ENCODE data around the gene RGS7BP.

Gene RGS7BP

GRCh38 chr5:64599226-64599625 lies 93.4 kb downstream of the RGS7BP start:
- DNase-seq (ENCODE audit: low read depth in 1 of 2, low spot score in 1 of 2): no peak
- Histone ChIP-seq H3K27me3 (ENCODE audit: insufficient read depth, poor library complexity, severe bottlenecking) (no peaks in the 10 kb centered on the region), H3K27ac (replicated peaks) (no peak overlapping the region), H3K4me3 (replicated peaks; ENCODE audit: insufficient read depth, low read length) (no peak overlapping the region)
- no peak for TF ChIP-seq GABPA (IDR thresholded peaks at IDR 0.05; ENCODE audit: low read depth)
- no peak for TF ChIP-seq CTCF (IDR thresholded peaks at IDR 0.05; ENCODE audit: insufficient read depth, low read length)
- no peak for TF ChIP-seq REST (IDR thresholded peaks at IDR 0.05; ENCODE audit: insufficient replicate concordance, low read depth)
- no peak for TF ChIP-seq SPI1 (IDR thresholded peaks at IDR 0.05; ENCODE audit: borderline replicate concordance, low read depth)
- no peak for TF ChIP-seq POLR2AphosphoS5 (IDR thresholded peaks at IDR 0.05; ENCODE audit: low read depth)

- Histone ChIP-seq H3K27me3 (ENCODE audit: insufficient read depth, poor library complexity, severe bottlenecking) (no peaks in the 10 kb centered on the region), H3K4me3 (replicated peaks; ENCODE audit: insufficient read depth, low read length) (no peak overlapping the region), H3K27ac (replicated peaks) (no peak overlapping the region)
- DNase-seq (ENCODE audit: low read depth in 1 of 2, low spot score in 1 of 2): no peak
- TF ChIP-seq SPI1 (IDR thresholded peaks at IDR 0.05; ENCODE audit: borderline replicate concordance, low read depth) (no peak), GABPA (IDR thresholded peaks at IDR 0.05; ENCODE audit: low read depth) (no peak)
Measured at GRCh38 chr5:64603676-64604075, 97.9 kb downstream of the RGS7BP start.

- no peak for TF ChIP-seq GABPA (IDR thresholded peaks at IDR 0.05; ENCODE audit: low read depth)
- no peak for TF ChIP-seq POLR2AphosphoS5 (IDR thresholded peaks at IDR 0.05; ENCODE audit: low read depth)
- TF ChIP-seq REST (IDR thresholded peaks at IDR 0.05; ENCODE audit: insufficient replicate concordance, low read depth): no peak
- no peak for TF ChIP-seq CTCF (IDR thresholded peaks at IDR 0.05; ENCODE audit: insufficient read depth, low read length)
- H3K27ac ChIP-seq (replicated peaks): no peak overlapping the region
- H3K27me3 ChIP-seq (ENCODE audit: insufficient read depth, poor library complexity, severe bottlenecking): no peaks in the 10 kb centered on the region
- no peak overlapping the region for H3K4me3 ChIP-seq (replicated peaks; ENCODE audit: insufficient read depth, low read length)
- no peak for DNase-seq (ENCODE audit: low read depth in 1 of 2, low spot score in 1 of 2)
Measured at GRCh38 chr5:64606926-64607325, 101.1 kb downstream of the RGS7BP start.

- peak in 1 of 2 experiments; percentile 10 for DNase-seq (ENCODE audit: low read depth in 1 of 2, low spot score in 1 of 2)
- no peaks in the 10 kb centered on the region for H3K27me3 ChIP-seq (ENCODE audit: insufficient read depth, poor library complexity, severe bottlenecking)
- no peak overlapping the region for H3K27ac ChIP-seq (replicated peaks)
- TF ChIP-seq POLR2AphosphoS5 (IDR thresholded peaks at IDR 0.05; ENCODE audit: low read depth) (no peak), GABPA (IDR thresholded peaks at IDR 0.05; ENCODE audit: low read depth) (no peak), CTCF (IDR thresholded peaks at IDR 0.05; ENCODE audit: insufficient read depth, low read length) (peak; percentile 6)
- no peak overlapping the region for H3K4me3 ChIP-seq (replicated peaks; ENCODE audit: insufficient read depth, low read length)
Measured at GRCh38 chr5:64612344-64612961, 106.6 kb downstream of the RGS7BP start.
